HG03571 (cell line): ENCODE measurements around the gene TUBA4A.
"Not testable (repeated sequence)": the region's sequence is repeated elsewhere in the genome, so short reads cannot be mapped to it uniquely, and the experiment has no call there.

ENCODE experiments used
- ATAC-seq: cut with Tn5 transposase; IDR thresholded peaks from one replicate; pipeline ENCODE4 v1.9.1; 2021; ENCODE audit not compliant: unreplicated experiment

Gene TUBA4A

DNA sequence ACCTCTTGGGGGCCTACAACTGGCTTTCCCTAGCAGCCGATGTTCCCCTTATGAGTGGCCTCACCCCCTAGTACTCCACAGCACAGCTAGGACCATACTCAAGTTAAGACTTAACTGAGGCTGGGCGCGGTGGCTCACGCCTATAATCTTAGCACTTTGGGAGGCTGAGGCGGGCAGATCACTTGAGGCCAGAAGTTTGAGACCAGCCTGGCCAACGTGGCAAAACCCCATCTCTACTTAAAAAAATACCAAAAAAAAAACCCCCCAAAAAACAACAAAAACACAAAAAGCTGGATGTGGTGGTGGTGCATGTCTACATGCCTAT lies 33.4 kb upstream of the TUBA4A start:
- not testable (repeated sequence) for ATAC-seq

DNA sequence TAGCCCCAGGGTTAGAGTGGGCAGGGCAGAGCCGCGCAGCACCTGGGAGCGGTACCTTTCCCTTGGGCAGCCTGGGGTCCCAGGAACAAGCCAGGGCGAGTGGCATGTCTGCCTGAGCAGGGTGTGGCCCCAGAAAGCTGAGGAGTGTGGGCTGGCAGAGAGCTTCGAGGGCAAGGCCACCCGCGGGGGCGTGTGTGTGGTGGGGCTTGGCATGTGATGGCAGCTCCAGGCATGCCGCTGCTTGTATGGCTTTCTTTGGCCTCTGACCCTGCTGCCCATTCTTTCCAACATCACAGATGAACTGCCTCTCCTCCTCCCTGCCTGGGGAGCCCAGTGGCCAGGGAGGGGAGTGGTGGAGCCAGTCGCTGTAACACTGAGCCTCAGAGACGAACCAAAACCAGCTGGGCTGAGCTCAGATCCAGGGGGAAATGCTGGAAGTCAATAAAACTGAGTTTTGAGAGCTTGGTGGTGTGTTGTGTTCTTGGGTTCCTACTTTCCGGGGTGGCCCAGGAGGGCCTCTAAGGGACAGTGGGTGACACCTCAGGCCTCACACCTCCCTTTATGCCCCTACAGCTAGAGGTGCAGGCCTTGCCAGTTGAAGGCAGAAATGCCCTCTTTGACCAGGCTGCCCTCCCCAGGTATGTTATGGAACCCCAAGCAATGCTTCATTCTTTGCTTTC lies 32.9 kb upstream of the TUBA4A start:
- ATAC-seq: no peak

DNA sequence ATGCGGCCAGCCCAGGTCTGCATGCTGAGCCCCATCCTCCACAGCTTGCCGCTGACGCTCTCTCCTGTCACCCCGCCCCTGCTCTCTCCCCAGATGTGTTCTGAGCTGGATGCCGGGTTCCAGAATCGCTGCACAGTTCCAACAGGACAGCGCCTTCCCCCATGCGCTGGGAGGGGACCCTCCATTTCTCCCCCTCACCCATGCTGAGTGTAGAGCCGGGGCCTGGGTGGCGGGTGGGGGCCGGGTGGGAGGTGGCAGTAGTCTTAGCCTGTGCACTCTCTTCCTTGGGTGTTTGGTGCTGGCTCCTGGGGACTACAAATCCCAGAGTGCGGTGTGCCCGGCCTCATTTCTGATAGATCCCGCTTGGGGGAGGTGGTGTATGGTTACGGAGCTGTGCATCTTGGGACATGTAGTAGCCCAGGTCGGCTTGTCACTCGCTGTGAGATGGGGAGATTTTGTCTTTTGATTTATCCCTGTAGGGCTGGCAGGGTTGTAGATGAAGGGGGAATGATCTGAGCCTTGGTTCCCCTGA lies 32.2 kb upstream of the TUBA4A start:
- no peak for ATAC-seq

DNA sequence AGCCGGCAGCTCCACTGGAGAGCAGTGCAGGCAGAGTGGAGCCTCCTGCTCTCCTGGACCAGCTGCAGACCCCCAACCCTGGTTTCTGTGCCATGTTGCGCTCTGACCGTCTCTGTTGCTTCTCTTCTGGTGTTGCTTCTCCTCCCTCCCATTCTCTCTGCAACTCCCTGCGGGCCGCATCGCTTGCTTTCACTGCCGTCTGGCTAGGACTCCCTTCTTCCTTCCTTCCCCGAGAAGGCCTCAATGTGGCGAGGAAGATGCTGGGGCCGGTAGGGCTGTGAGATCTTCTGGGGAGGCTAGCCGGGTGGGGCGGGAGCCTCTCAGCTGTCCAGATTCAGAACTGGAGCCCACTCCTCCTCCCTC lies 31.6 kb upstream of the TUBA4A start:
- no peak for ATAC-seq

DNA sequence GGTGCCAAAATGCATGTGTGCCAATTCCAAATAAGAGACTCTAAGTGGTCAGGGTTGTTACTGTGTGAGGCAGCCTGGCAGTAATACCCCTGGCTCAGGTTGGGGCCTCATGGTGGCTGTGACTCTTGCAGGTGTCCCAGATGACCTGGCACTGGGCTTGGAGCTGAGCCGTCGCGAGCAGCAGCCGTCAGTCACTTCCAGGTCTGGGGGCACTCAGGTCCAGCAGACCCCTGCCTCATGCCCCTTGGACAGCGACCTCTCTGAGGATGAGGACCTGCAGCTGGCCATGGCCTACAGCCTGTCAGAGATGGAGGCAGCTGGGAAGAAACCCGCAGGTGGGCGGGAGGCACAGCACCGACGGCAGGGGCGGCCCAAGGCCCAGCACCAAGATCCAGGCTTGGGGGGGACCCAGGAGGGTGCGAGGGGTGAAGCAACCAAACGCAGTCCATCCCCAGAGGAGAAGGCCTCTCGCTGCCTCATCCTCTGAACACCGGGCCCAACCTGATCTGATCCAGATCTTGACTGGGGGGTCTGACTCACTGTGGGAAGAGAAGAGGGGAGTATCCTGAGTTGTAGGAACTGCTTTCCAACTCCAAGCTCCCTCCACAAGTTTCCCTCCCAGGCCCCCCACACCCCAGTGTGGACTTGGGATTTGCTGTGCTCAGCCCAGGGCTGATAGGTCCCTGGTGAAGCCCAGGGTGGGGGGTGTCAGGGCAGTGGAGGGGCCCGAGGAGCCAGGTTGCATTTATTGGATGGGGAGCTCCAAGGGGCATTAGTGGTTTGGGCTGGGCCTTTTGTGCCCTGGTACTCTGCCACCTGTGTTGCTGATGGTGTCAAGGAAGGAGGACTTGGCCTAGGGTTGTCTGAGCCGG lies 31.0 kb upstream of the TUBA4A start:
- no peak for ATAC-seq

DNA sequence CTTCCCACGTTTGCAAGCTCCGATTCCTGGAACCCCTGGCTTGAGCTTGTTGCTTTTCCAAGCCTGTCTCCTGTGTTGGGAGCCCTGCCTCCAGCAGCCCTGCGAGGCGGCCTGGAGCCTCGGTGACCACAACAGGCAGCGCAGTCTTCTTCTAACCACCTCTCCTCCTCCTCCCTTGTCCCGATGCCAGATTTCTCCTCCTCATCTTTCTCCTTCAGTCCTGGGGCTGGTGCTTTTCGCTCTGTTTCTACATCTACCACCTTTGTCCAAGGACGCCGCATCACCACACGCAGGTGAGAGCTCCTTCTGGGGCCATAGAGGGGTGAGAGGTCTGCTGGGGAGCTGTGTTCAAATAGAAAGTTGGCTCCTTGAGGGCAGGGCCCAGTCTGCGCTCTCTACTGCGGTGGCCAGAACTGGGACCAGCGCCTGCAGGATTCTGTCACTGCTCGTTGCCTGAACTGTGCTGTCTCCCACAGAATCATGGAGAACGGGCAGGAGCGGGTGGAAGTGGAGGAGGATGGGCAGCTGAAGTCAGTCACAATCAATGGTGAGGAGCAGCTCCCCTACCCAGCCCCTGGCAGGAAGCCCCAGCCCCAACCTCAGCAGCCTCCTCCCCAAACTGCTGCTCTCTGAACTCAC lies 29.3 kb upstream of the TUBA4A start:
- ATAC-seq: no peak

DNA sequence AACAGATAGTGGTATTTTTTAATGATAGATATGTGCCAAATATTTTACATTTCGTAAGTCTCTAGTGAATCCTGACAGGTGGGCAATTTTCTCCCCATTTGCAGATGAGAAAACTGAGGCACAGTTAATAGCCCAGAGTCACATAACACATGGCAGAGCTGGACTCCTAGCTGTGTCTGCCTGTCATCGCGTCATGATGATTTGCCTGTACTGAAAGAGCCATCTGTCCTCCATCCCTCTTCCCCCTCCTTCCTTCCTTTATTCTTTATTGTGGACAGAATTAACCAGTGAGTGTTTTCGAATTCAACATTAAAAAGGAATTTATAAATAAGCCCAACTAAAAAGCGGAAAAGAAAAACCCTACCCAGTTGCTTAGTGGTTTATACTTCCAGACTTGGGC lies 28.7 kb upstream of the TUBA4A start:
- ATAC-seq: no peak

DNA sequence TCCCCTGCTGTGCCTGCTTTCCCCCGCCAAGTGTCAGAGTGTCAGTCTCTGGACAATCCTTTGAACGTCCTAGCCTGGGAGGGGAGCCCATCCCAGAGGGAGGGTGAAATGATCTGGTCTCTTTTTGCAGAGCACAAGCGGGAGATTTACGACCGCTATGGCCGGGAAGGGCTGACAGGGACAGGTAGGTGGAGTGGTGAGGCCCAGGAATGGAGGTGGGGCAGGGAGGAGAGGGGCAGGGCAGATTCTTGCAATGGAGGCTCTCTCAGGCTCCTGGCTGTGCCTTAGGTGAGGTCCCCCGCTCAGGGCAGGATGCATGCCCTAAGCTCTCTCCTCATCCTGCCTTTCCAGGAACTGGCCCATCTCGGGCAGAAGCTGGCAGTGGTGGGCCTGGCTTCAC lies 27.9 kb upstream of the TUBA4A start:
- no peak for ATAC-seq

DNA sequence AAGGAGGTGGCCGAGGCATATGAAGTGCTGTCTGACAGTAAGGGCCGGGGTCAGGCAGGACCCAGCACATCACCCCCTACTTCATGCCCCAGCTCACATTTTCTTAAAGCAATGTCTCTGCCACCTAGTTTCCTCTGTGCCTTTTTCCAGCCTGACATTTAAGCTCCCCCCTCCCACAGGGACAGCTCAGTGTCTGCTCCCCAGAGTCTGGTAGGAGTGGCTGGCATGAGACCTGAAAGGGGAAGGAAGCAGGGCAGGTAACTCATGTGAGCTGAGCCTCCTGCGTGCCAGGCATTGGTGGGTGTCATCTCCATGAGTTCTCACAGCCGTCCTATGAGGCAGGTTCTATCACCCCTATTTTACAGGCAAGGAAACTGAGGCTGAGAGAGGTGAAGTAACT lies 26.9 kb upstream of the TUBA4A start:
- ATAC-seq: no peak

DNA sequence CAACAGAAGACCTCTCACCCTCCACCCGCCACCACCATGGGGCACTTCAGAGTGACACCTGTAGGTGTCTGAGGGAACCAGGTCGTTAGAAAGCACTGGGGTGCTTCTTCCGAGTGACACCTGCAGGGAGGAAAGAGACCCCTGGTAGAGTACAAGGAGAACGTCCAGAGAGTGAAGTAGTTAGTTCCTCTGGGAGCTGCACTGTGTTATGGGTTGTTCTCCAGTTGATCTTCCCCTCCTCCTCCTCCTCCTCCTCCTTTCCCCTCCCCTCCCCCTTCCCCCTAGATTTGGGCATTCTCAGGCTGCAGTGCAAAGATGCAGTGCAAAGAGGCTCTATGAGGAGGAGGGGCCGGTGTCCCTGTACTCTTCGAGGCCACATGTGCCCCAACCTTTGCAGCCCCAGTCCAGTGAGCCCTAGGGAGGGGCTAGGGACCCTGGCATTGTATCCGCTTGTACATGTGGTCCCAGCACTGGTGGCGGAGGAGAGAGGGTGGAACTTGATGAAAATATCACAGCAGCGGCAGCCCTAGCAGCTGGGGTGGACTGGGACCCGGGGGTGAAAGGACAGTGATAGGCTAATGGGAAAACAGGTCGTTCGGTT lies 26.3 kb upstream of the TUBA4A start:
- no peak for ATAC-seq

DNA sequence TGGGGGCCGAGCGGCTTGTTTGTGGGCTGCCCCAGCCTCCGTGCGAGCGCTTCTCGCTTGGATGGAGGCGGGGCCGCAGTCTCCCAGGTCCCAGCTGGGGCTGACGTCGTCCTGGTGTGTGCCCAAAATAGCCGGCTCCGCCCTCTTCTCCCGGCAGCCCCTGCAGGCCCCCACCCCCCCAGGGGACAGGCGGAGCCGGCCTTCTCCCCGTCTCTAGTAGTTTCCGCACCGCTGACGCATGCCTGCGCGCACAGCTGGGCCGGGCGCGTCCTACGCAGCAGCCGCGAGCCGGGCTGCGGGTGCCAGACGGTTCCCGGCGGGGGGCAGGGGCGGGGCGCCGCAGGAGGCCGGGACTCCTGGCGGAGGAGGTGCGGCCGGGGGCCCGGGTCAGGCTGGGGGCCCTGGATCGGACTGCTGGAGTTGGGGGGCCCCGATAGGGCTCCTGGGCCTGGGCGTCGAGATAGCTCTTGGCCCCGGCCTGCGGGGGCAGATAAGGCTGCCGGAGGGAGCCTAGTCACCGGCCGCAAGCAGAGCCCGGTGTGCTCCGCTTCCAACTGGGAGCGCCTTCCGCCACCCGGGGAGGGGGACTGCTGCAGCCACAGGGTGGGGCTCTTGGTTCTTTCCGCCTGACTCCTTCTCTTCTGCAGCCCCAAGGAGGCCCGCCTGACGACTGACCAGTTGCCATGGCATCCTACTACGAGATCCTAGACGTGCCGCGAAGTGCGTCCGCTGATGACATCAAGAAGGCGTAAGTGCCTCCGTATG lies 25.6 kb upstream of the TUBA4A start, which contains the start of gene DNAJB2:
DNAJB2 (plus strand) TSS at position 216 of the 765 bp plus-strand sequence; CDS start at position 684, 468 bp downstream.
- ATAC-seq: peak; percentile 83

DNA sequence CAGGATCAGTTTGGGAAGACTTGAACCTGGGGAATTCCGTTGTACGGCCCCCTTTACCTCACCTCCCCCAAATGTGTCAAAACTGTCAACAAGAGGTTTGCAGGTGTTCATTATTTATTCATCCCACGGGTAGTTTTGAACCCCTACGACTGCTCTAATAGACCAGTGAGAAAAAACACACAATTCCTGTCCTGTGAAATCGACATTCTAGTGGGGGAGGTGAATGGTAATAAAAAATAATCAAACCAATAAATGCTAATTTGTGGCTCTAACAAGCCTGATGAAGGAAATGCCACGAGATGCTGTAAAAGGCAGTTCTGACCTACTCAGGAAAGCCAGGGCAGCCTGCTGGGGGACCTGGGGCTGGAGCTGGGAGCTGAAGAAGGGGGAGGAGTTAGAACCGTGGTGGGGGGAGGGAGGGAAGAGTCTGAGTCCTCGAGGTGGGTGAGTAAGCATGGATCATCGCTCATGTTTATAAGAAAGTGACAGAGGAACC lies 25.0 kb upstream of the TUBA4A start:
- no peak for ATAC-seq

DNA sequence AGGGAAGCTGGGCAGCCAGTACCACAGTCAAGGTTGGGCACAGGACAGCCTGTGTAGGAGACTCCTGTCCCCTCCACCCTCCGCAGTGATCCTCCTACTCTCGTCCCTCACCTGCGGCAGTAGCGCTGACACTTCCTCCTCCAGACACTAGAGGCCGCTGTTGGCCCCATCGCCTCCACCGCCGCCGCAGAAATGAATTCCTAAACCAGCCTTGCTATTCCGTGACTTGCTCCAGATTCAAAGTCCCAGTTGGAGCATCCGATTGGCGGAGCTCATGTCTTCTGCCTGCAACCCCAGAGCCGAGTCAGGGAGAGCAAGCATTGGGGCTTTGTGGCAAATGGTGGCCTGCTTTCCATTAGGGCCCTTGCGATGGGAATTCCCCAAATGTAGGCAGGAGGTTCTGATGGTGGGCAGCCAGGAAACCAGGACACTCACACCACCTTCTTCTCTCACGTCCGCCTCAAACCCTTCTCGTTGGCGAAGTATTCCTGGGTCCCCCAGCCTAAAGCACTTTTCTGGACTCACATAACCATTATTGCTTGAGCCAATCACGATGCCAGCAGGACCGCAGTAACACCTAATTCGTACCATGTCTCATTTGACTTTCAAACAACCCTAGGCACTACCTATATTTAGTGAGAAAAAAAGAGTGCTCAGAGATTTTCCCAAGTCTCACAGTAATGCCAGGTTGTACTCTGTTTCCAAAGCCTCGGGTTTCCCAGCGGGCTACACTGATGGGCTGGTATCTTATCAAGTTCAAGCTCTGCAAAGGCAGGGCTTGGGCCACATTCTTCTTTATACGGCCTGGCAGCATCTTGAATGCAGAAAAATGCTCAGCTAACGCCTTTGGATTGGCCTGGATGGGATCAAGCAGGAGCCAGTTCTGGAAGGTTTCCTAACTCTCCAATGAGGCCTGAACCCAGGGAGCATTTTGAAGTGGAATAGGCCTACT lies 24.3 kb upstream of the TUBA4A start:
- peak; percentile 26 for ATAC-seq

DNA sequence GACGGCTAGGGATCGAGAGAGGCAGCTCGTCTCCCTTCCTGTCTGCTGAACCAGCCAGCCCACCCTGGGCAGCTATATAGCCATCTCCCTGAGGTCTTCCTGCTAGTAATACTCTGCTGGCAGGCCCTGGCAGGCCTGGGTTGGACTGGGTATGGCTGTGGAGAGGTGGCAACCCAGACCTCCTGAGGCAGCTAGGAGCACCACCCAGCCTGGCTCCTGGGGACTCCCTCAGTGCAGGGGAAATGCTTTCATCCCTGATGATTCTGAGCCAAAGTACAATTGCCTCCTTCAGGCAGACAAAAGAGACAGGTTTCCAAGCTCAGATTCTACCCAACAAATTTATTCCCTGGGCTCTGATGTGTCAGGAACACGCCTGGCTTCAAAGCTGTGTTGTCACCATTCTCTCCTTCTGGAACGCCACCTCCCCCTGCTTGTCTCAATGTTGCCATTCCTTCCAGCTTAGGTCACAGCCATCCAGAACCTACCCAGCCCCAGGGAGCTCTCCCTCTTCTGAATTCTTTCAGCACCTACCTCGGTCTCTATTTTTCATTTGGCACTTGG lies 20.7 kb upstream of the TUBA4A start:
- ATAC-seq: no peak

DNA sequence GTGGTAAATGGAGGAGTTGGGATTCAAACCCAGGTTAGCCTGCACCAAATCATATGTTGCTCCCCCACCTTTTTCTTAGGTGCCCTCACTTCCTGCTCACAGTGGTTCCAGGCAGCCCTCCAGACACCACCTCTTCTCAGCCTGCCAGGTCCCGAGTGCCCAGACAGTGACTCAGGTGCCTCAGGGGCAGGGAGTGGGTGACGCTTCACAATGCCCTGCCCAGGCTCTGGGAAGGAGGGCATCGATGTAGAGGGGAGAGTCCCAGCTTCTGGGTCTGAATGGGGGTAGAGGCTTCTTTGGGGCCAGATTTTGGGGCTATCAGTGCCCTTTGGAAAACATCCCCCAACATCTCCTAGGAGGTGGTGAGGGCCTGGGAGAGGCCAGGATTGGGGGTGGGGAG lies 20.2 kb upstream of the TUBA4A start:
- ATAC-seq: no peak

DNA sequence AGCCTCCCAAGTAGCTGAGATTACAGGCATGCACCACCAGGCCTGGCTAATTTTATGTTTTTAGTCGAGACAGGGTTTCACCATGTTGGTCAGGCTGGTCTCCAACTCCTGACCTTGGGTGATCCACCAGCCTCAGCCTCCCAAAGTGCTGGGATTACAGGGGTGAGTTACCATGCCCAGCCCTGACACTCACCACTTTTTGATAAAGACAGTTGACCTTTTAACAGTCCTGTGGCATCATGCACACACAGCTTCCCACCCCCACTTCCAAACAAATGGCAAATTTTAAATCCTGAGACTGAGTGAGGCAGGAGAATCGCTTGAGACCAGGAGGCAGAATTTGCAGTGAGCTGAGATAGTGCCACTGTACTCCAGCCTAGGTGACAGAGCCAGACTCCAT lies 19.3 kb upstream of the TUBA4A start:
- no peak for ATAC-seq

DNA sequence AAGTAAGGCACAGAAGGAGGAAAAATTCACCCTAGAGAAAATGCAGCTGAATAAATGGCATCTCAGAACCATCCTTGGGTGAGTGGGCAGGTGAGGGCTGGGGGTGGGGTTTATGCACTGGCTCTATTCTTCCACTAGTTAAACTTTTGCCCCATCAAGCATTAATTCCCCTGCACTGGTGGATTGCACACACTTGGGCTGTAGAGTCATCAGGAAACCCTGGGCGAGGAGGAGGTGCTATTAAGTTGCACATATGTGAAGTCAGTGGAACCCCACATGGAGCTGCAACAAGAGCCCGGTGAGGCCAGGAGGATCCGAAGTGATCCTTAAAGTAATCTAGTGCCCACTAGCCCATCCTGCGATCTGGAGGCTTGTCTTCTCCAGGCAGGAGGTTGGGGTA lies 18.6 kb upstream of the TUBA4A start:
- no peak for ATAC-seq

DNA sequence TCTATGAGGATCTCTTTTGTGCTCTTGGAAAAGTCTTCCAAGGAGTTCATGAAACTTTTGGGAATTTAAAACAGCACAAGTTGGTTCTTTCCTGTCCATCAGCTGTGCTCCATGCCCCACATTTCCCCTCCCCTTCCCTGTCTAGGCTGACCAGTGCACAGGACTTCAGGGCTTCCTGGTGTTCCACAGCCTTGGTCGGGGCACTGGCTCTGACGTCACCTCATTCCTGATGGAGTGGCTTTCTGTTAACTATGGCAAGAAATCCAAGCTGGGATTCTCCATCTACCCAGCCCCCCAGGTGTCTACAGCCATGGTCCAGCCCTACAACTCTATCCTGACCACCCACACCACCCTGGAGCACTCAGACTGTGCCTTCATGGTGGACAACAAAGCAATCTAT lies 17.3 kb upstream of the TUBA4A start:
- ATAC-seq: no peak

DNA sequence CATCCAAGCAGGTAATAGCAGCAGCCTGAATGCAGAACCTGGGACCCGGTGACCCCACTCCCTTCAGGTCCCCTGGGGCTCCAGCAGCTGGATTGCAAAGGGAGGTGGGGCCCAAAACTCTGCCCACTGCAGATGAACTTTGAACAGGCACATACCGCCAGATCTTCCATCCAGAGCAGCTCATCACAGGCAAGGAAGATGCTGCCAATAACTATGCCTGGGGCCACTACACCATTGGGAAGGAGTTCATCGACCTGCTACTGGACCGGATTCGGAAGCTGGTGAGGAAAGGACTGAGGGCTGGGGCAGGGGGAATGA lies 16.3 kb upstream of the TUBA4A start:
- no peak for ATAC-seq
